ENCODE data around the gene ZNF57. TPM values are rescaled to one million over a fixed set of nuclear protein-coding genes. Genes with fewer than 3 reads are reported as not detected.
"Not testable (repeated sequence)": the region's sequence is repeated elsewhere in the genome, so short reads cannot be mapped to it uniquely, and the experiment has no call there.

ZNF57 gene
- total RNA-seq, 4 donors from 2014 or later, result 3.2 to 7.7 (median 5.3) TPM

DNA sequence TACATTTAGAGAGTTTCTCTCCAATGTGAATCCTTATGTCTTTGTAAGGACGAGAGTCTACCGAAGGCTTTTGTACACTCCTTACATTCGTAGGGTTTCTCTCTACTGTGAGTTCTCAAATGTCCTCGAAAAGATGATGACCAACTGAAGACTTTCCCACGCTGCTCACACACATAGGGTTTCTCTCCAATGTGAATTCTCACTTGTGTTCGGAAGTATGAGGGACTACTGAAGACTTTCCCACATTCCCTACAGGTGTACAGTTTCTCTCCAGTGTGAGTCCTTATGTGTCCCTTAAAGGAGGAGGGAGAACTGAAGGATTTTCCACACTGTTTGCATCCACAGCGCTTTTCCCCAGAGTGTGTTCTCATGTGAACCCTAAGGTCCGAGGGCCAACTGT lies 4.0 kb upstream of the ZNF57 start:
- Histone ChIP-seq H3K9me3 (no peaks in the 10 kb centered on the region), H3K27me3 (no peaks in the 10 kb centered on the region), H3K27ac (no peak overlapping the region), H3K36me3 (no peaks in the 10 kb centered on the region), H3K4me1 (peaks cover 0 to 4% of the 10 kb centered on the region in 2 donors), H3K4me3 (no peak overlapping the region)
- no peak for DNase-seq
- intact Hi-C loops (cut with DNase I; ENCODE audit: low total_unique reads), result no loop called here
- TF ChIP-seq POLR2A (IDR thresholded peaks at IDR 0.05) (no peak), CTCF (IDR thresholded peaks at IDR 0.05) (no peak)

DNA sequence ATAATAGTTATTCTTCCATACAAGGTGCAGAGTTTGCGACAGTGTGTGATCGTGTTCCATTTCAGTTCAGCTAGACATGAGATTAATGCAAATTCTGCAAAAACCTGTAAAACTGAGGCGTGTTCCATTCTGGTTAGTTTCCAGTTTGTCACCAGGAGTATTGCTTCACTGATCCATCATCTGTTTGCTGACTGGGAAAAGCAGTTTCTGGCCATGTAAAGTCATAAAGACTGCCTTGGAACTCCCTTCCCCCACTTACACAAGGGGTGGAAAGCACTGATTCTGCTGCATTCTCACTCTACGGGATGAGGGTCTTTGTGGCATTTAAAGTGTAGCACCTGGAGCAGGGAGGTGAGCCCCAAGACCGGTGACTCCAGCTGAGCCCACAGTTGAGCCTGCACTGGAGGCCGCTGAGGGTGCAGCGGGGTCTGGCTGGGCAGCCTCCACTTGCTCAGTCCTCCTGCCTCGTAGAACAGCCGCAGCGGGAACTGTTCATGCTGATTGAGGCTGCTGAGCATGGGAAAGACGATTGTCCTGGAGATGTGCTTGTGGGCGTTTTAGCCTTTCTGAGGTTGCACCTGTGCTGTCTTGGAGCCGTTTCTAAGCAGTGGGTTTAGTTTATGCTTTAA lies 2.0 kb downstream of the ZNF57 start:
- no peaks in the 10 kb centered on the region for H3K9me3 ChIP-seq
- no peaks in the 10 kb centered on the region for H3K36me3 ChIP-seq
- intact Hi-C loops (cut with DNase I; ENCODE audit: low total_unique reads), result no loop called here
- H3K27me3 ChIP-seq, result no peaks in the 10 kb centered on the region
- no peak overlapping the region for H3K4me3 ChIP-seq
- DNase-seq, result no peak
- TF ChIP-seq POLR2A (IDR thresholded peaks at IDR 0.05), result no peak
- no peak for TF ChIP-seq CTCF (IDR thresholded peaks at IDR 0.05)
- peaks cover 0 to 4% of the 10 kb centered on the region in 2 donors for H3K4me1 ChIP-seq
- H3K27ac ChIP-seq, result no peak overlapping the region

DNA sequence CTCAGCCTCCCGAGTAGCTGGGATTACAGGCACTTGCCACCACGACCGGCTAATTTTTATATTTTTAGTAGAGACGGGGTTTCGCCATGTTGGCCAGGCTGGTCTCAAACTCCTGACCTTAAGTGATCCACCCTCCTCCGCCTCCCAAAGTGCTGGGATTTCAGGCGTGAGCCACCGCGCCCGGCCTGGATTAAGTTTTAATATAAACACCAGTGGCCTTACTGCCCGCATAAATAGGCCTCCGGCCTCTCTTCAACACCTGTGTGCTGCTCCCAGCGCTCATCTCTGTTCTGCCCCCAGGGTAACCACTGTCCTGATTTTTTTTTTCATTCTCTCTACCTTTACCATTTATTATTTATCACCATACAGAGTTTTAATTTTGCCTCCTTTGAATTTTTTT lies 2.6 kb downstream of the ZNF57 start:
- H3K4me1 ChIP-seq; H3K36me3 ChIP-seq; H3K27me3 ChIP-seq; DNase-seq; H3K27ac ChIP-seq; H3K9me3 ChIP-seq; H3K4me3 ChIP-seq; intact Hi-C loops (cut with DNase I; ENCODE audit: low total_unique reads): not testable (repeated sequence)

- Histone ChIP-seq H3K27me3 (no peaks in the 10 kb centered on the region), H3K27ac (no peak overlapping the region), H3K9me3 (no peaks in the 10 kb centered on the region), H3K4me3 (no peak overlapping the region), H3K4me1 (peaks cover 0 to 4% of the 10 kb centered on the region in 2 donors), H3K36me3 (no peaks in the 10 kb centered on the region)
- no peak for DNase-seq
- TF ChIP-seq CTCF (IDR thresholded peaks at IDR 0.05) (no peak), POLR2A (IDR thresholded peaks at IDR 0.05) (no peak)
- intact Hi-C loops (cut with DNase I; ENCODE audit: low total_unique reads), result no loop called here
These were observed 5.3 kb downstream of the ZNF57 start for GRCh38 chr19:2905918-2906519.

DNA sequence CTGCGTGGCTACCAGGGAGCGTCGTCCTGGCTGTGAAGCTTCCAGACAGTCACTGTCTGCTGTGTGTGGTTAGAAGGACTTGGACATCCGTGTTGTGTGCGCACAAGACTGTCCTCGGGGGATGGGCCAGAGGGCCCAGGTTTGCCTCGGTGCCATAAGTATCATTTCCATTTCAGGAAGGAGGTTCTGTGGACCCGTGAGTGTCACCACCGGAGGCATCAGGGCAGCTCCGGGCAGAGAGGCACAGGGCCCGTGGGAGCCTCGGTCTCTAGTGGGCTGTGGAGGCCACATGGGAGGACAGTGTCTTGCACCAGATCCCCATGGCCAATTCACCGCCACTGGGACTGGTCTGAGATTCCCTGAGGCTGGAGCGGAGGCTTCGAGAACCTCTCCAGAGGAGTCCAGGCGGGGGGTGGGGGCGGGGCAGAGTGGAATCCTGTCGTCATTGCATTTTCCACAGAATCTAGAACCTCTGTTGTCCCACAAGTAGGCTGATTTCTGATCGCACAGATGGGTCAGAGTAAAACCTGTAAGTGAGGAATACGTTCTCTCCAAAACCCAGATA lies 6.0 kb downstream of the ZNF57 start:
- TF ChIP-seq POLR2A (IDR thresholded peaks at IDR 0.05) (no peak), CTCF (IDR thresholded peaks at IDR 0.05) (no peak)
- Histone ChIP-seq H3K4me3 (no peak overlapping the region), H3K36me3 (no peaks in the 10 kb centered on the region), H3K27me3 (no peaks in the 10 kb centered on the region), H3K4me1 (no peaks in the 10 kb centered on the region), H3K27ac (no peak overlapping the region), H3K9me3 (no peaks in the 10 kb centered on the region)
- DNase-seq, result no peak
- intact Hi-C loops (cut with DNase I; ENCODE audit: low total_unique reads), result no loop called here

Measured in uterus (tissue), 4 donors.